ENCODE results near the gene PAXIP1. TPM values are rescaled to one million over a fixed set of nuclear protein-coding genes. Genes with fewer than 3 reads are reported as not detected.

The PAXIP1 gene
- total RNA-seq, 6 experiments from 2014 or later: 6.2 to 6.6 (median 6.4) TPM

GRCh38 chr7:155000795-155001194 lies 2.1 kb downstream of the PAXIP1 start:
- ATAC-seq (no peak), DNase-seq (no peak)
- no peak overlapping the region for H3K4me3 ChIP-seq
- no peak overlapping the region for H3K27ac ChIP-seq
- H3K4me1 ChIP-seq: peaks cover 0 to 3% (median 0%) of the 10 kb centered on the region in 4 donors
- no peaks in the 10 kb centered on the region for H3K9me3 ChIP-seq
- WGBS (ENCODE audit: insufficient coverage, low coverage, low lambda C conversion rate, missing lambda C conversion rate): 76% methylated on average over 2 of the region's 2 CpGs
- H3K36me3 ChIP-seq: peaks cover 0 to 25% (median 3%) of the 10 kb centered on the region in 4 donors
- TF ChIP-seq POLR2A (IDR thresholded peaks at IDR 0.05) (no peak), CTCF (IDR thresholded peaks at IDR 0.05) (no peak)
- H3K27me3 ChIP-seq: no peaks in the 10 kb centered on the region
- intact Hi-C loops (cut with DNase I): no loop called here

- Histone ChIP-seq H3K36me3 (peaks cover 0 to 33% (median 4%) of the 10 kb centered on the region in 4 donors), H3K4me1 (no peaks in the 10 kb centered on the region), H3K4me3 (no peak overlapping the region), H3K27ac (no peak overlapping the region), H3K9me3 (no peaks in the 10 kb centered on the region), H3K27me3 (no peaks in the 10 kb centered on the region)
- no peak for ATAC-seq
- intact Hi-C loops (cut with DNase I): loop anchor here in 1 of 2 donors (10.0 kb wide), 1 partner anchor 64 kb away; no protein-coding TSS in a partner anchor
- DNase-seq: no peak
- TF ChIP-seq CTCF (IDR thresholded peaks at IDR 0.05) (no peak), POLR2A (IDR thresholded peaks at IDR 0.05) (no peak)
- WGBS (ENCODE audit: insufficient coverage, low coverage, low lambda C conversion rate, missing lambda C conversion rate): 100% methylated on average over 2 of the region's 3 CpGs
These were observed 4.4 kb downstream of the PAXIP1 start for GRCh38 chr7:154998481-154998880.

GRCh38 chr7:154997840-154998370 lies 5.0 kb downstream of the PAXIP1 start:
- no peaks in the 10 kb centered on the region for H3K27me3 ChIP-seq
- no peaks in the 10 kb centered on the region for H3K9me3 ChIP-seq
- intact Hi-C loops (cut with DNase I): loop anchor here in 1 of 2 donors (10.0 kb wide), 1 partner anchor 63 kb away; no protein-coding TSS in a partner anchor
- no peak overlapping the region for H3K4me3 ChIP-seq
- DNase-seq (no peak), ATAC-seq (no peak)
- 97% methylated on average over 5 of the region's 10 CpGs for WGBS (ENCODE audit: insufficient coverage, low coverage, low lambda C conversion rate, missing lambda C conversion rate)
- H3K4me1 ChIP-seq: no peaks in the 10 kb centered on the region
- H3K27ac ChIP-seq: no peak overlapping the region
- peaks cover 0 to 38% (median 4%) of the 10 kb centered on the region in 4 donors for H3K36me3 ChIP-seq
- TF ChIP-seq POLR2A (IDR thresholded peaks at IDR 0.05) (no peak), CTCF (IDR thresholded peaks at IDR 0.05) (no peak)

- TF ChIP-seq CTCF (IDR thresholded peaks at IDR 0.05) (no peak), POLR2A (IDR thresholded peaks at IDR 0.05) (no peak)
These were observed 6.2 kb downstream of the PAXIP1 start for GRCh38 chr7:154996756-154997155.

More at GRCh38 chr7:154996756-154997155, 6.2 kb downstream of the PAXIP1 start:
- ATAC-seq (no peak), DNase-seq (no peak)
- Histone ChIP-seq H3K27me3 (no peaks in the 10 kb centered on the region), H3K4me3 (no peak overlapping the region), H3K36me3 (peaks cover 0 to 41% (median 4%) of the 10 kb centered on the region in 4 donors), H3K9me3 (no peaks in the 10 kb centered on the region), H3K27ac (no peak overlapping the region), H3K4me1 (no peaks in the 10 kb centered on the region)
- WGBS (ENCODE audit: insufficient coverage, low coverage, low lambda C conversion rate, missing lambda C conversion rate): 100% methylated on average over 4 of the region's 4 CpGs
- intact Hi-C loops (cut with DNase I): loop anchor here in 1 of 2 donors (10.0 kb wide), 1 partner anchor 62 kb away; no protein-coding TSS in a partner anchor

Data from right lobe of liver (tissue), 6 donors.